HEK293T (cell line): Measurements from ENCODE around the gene GFPT2.

ENCODE experiments used
- CTCF ChIA-PET: fragments of 350-600 bp; formaldehyde crosslinking; extraction: SDS; loops from one replicate; lab custom pipeline; 2021; ENCODE audit warnings: antibody characterized with exemption, inconsistent platforms; lab: Yijun Ruan, JAX
- POLR2A ChIA-PET: fragments of 350-600 bp; formaldehyde crosslinking; extraction: SDS; loops from one replicate; lab custom pipeline; 2020; ENCODE audit warnings: antibody characterized with exemption, inconsistent platforms; lab: Yijun Ruan, JAX
- DNase-seq: peaks from one replicate; pipeline ENCODE4 v3.0.0; 2012; ENCODE audit warnings: mixed read lengths; ENCODE audit errors: extremely low spot score
- ARNT ChIP-seq: fragments of 450-650 bp; IDR thresholded peaks from 2 replicates; pipeline ENCODE4 v1.6.1; 2017; ENCODE audit warnings: mild to moderate bottlenecking
- BHLHE40 ChIP-seq: fragments of 450-650 bp; IDR thresholded peaks from 2 replicates; pipeline ENCODE4 v1.6.1; 2016; ENCODE audit warnings: mild to moderate bottlenecking, moderate library complexity, borderline replicate concordance
- CTBP1 ChIP-seq: fragments of 450-650 bp; IDR thresholded peaks from 2 replicates; pipeline ENCODE4 v1.6.1; 2016; ENCODE audit warnings: borderline replicate concordance
- ELF4 ChIP-seq: fragments of 450-650 bp; IDR thresholded peaks from 2 replicates; pipeline ENCODE4 v1.6.1; 2017; ENCODE audit warnings: antibody characterized with exemption
- FOXA1 ChIP-seq: fragments of 450-650 bp; IDR thresholded peaks from 2 replicates; pipeline ENCODE4 v1.6.1; 2016; ENCODE audit warnings: mild to moderate bottlenecking
- FOXK2 ChIP-seq: fragments of 450-650 bp; IDR thresholded peaks from 2 replicates; pipeline ENCODE4 v1.6.1; 2016; ENCODE audit warnings: mild to moderate bottlenecking
- FOXM1 ChIP-seq: fragments of 450-650 bp; IDR thresholded peaks from 2 replicates; pipeline ENCODE4 v1.6.1; 2017; ENCODE audit warnings: mild to moderate bottlenecking, borderline replicate concordance
- HDGF ChIP-seq: fragments of 450-650 bp; IDR thresholded peaks from 2 replicates; pipeline ENCODE4 v1.6.1; 2017; ENCODE audit warnings: antibody characterized with exemption, borderline replicate concordance
- L3MBTL2 ChIP-seq: fragments of 450-650 bp; conservative IDR thresholded peaks from 2 replicates; pipeline ENCODE4 v1.6.1; 2016; ENCODE audit warnings: mild to moderate bottlenecking
- LEF1 ChIP-seq: fragments of 450-650 bp; IDR thresholded peaks from 2 replicates; pipeline ENCODE4 v1.6.1; 2017; ENCODE audit warnings: mild to moderate bottlenecking, borderline replicate concordance
- NFRKB ChIP-seq: fragments of 450-650 bp; IDR thresholded peaks from 2 replicates; pipeline ENCODE4 v1.6.1; 2016; ENCODE audit warnings: mild to moderate bottlenecking, moderate library complexity
- SP1 ChIP-seq: fragments of 450-650 bp; IDR thresholded peaks from 2 replicates; pipeline ENCODE4 v1.6.1; 2017
- SUZ12 ChIP-seq: fragments of 450-650 bp; IDR thresholded peaks from 2 replicates; pipeline ENCODE4 v1.6.1; 2016; ENCODE audit warnings: mild to moderate bottlenecking
- TARDBP ChIP-seq: fragments of 450-650 bp; IDR thresholded peaks from 2 replicates; pipeline ENCODE4 v1.6.1; 2016
- ZNF384 ChIP-seq: fragments of 450-650 bp; IDR thresholded peaks from 2 replicates; pipeline ENCODE4 v1.6.1; 2016
- TF ChIP-seq, protein P1 (sequence below): fragments of 450-650 bp; IDR thresholded peaks from 2 replicates; pipeline ENCODE4 v1.6.1; 2016

Gene GFPT2

DNA sequence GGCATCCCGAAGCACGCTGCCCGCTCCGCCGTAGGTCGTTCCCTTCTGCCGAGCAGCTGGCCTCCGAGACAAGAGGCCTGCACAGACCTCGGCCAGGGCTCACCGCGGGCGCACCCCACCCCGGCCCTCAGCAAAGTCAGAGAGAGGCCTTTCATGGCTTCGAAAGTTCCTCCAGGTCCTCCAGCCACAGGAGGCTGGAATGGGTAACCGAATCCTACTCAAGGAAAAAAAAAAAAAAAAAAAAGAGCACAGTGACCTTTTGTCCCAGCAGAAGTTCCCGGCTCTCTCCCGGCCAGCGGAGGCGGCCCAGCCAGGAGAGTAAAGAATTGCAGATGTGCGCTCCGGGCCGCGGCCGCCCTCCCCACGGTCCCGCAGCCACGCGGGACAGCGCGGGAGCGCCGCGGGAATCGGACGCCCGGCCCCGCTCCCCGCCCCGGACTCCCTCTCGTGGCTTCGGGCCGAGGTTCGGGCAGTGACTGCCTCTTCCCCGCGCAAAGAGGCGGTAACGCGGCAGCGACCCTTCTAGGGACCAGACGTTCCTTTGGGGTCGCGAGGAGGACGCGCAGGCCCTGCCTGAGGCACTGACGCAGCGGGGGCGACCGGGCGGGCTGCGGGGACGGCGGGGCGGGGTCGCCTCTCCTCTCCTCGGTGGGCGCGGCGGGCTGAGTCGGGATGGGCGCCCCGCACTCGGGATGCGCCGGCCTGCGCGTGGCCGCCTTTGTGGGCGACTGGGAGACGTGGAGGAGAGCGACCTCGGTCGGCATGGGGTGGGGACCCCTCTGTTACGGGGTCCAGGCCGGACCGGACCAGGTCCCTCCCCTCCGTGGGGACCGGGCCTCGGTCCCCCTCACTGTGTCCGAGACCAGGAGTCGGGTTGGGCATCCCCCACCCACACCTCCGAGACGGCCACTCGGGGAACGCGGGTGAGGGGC is 754 bp downstream of the GFPT2 start:
- CTCF ChIA-PET, result interaction anchor here (1.0 to 2.5 kb wide), 2 partner anchors 24 to 118 kb away, joined by 4 to 7 read pairs; no protein-coding TSS in a partner anchor
- TF ChIP-seq, protein P1, sequence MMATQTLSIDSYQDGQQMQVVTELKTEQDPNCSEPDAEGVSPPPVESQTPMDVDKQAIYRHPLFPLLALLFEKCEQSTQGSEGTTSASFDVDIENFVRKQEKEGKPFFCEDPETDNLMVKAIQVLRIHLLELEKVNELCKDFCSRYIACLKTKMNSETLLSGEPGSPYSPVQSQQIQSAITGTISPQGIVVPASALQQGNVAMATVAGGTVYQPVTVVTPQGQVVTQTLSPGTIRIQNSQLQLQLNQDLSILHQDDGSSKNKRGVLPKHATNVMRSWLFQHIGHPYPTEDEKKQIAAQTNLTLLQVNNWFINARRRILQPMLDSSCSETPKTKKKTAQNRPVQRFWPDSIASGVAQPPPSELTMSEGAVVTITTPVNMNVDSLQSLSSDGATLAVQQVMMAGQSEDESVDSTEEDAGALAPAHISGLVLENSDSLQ, result no peak
- TF ChIP-seq SUZ12 (no peak), FOXK2 (no peak), ZNF384 (peak; percentile 92), BHLHE40 (no peak), SP1 (no peak), L3MBTL2 (no peak), TARDBP (0 out of 2 replicates have a peak, but pooled peaks have one; percentile 20), CTBP1 (no peak), NFRKB (no peak)
- POLR2A ChIA-PET, result no interaction called here
- DNase-seq, result peak; percentile 55

DNA sequence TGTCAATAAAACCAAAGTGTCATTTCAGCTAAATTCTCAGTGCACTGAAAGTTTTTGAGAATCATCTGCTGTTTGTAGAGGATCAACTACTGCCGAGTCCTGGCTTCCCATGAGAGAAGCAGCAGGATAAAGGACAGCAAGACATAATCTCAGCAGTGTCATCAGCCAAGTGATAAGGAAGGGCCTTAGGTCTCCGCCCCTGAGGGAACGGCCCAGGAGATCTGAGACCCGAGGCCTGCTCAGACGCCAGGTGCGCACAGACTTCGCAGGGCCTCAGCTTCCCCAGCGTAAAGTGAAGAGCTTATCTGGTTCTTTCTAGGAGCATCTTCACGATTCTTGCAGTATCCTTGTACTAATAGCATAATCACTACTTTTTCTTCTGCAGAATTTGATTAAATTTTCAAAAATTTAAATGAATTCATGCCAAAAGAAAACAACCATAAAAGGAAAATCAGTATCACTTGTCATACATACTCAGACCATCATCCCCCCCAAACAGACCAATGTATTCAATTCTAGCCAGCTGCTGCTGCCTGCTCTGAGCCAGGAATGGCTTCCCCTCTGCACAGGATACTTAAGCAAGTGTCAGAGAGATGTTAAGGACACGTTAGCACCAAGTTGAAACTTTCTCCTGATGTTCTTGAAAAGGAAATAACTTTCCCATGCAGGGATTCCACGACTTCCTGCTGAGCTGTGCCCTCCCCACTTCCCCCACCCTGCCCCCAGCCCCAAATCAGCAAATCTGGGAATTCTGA is 2.2 kb downstream of the GFPT2 start:
- no peak for DNase-seq
- TF ChIP-seq HDGF, result no peak
- POLR2A ChIA-PET, result no interaction called here
- CTCF ChIA-PET, result interaction anchor here (1.0 to 2.5 kb wide), 2 partner anchors 22 to 120 kb away, joined by 4 to 7 read pairs; no protein-coding TSS in a partner anchor

DNA sequence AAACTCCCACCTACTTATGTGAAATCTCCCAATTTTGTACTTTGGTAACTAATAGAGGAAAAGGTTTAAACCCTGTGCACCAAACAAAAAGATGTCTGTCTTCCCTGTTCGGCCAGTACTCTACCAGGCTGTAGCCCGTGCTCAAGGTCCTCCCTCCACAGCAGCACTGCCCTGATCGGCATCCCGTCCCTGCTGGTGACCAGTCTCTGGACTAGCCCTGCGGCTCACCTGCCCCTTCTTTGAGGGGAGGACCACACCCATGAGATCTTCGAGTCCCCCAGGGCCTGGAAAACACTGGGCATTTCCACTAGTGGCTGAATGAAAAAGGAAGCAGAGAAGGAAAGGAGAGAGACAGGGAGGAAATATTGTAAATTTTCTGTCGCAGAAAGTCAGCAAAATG is 2.8 kb downstream of the GFPT2 start:
- CTCF ChIA-PET, result interaction anchor here (2.5 kb wide), 1 partner anchor 22 kb away, joined by 7 read pairs; no protein-coding TSS in a partner anchor
- POLR2A ChIA-PET, result no interaction called here
- DNase-seq, result no peak
- TF ChIP-seq HDGF (no peak), FOXA1 (no peak), LEF1 (no peak), SP1 (no peak), NFRKB (no peak), SUZ12 (no peak), ELF4 (no peak)

DNA sequence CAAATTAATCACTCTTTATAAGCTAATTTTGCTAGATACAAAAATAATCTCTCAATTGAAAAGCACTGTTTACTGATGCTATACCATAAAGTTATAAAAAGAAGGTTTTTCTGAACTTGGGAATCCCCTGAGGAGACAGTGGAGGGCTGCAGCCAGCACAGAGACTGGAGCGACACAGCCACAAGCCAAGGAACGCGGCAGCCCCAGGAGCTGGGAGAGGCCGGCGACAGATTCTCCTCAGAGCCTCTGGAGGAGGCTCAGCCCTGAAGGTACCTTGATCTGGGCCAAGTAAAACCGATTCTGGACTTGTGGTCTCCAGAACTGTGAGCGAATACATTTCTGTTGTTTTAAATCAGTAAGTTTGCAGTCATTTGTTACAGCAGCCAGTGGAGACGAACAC is 3.7 kb downstream of the GFPT2 start:
- ChIA-PET POLR2A (no interaction called here), CTCF (no interaction called here)

DNA sequence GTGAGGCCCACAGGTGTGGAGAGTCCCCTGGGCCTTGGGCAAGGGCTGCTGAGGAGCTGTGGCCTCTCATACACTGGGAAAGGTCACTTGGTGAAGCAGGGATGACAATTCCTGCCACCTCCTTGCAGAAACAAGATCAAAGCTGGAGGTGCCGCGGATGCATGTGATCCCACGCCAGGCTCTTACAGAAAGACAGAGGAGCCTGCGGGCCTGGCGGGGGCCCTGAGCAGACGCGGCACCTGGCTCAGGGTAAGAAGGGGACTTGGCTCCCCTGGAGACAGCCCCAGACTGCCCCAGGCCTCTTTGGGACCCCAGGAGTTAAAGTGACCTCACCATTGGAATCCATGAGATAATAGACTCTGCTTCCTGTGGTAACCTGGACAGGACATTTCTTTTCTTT is 4.8 kb downstream of the GFPT2 start:
- POLR2A ChIA-PET, result no interaction called here
- DNase-seq, result no peak
- TF ChIP-seq SP1 (no peak), L3MBTL2 (no peak), HDGF (no peak), FOXM1 (no peak), BHLHE40 (no peak), ELF4 (no peak), CTBP1 (no peak), FOXK2 (no peak), TARDBP (no peak), LEF1 (no peak), ARNT (no peak), SUZ12 (no peak), NFRKB (no peak), FOXA1 (no peak), ZNF384 (no peak)
- TF ChIP-seq, protein P1, result no peak
- CTCF ChIA-PET, result no interaction called here

More for the DNA sequence above, 3.7 kb downstream of the GFPT2 start:
- TF ChIP-seq L3MBTL2, result no peak
- TF ChIP-seq, protein P1, result no peak
- TF ChIP-seq FOXA1, result no peak
- TF ChIP-seq ELF4, result no peak
- no peak for TF ChIP-seq ARNT
- no peak for TF ChIP-seq NFRKB
- TF ChIP-seq LEF1, result no peak
- TF ChIP-seq SP1, result no peak
- TF ChIP-seq SUZ12, result no peak
- DNase-seq, result no peak

DNA sequence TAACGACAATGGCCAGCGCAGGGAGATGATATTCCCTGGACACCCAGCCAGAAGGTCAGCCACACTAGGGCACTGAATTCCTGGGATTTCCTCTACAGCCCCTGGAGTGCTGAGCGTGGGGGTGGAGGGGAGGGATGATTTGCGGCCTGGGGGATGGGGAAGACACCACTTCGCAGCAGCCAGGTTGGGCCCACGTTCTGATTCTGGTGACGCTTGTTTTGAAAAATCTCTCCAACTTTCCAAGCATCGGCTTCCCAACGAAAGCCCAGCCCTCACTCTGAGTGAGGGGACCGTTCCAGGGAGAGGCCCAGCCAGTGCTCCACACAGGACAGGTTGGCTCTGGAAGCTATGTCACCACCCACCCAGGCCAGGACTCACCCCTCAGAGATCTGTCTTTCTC is 5.4 kb downstream of the GFPT2 start:
- POLR2A ChIA-PET, result no interaction called here
- no peak for DNase-seq
- TF ChIP-seq LEF1, result no peak
- TF ChIP-seq FOXK2, result no peak
- no peak for TF ChIP-seq BHLHE40
- TF ChIP-seq ZNF384, result no peak
- no peak for TF ChIP-seq CTBP1
- TF ChIP-seq ELF4, result no peak
- CTCF ChIA-PET, result interaction anchor here (1.3 kb wide), 1 partner anchor 12 kb away, joined by 3 read pairs; no protein-coding TSS in a partner anchor
